Measurements from ENCODE around the gene WWC2.

WWC2 gene

GRCh38 chr4:183059797-183060196, 39.3 kb upstream of the WWC2 start:
- no peak overlapping the region for H3K4me3 ChIP-seq (ENCODE audit: low read length)
- H3K9me2 ChIP-seq (replicated peaks; ENCODE audit: control insufficient read depth, low read length): no peaks in the 10 kb centered on the region
- no peaks in the 10 kb centered on the region for H4K20me1 ChIP-seq (ENCODE audit: control insufficient read depth, insufficient read depth, low read depth, low read length)
- H3K27me3 ChIP-seq (ENCODE audit: control insufficient read depth, low read length): no peaks in the 10 kb centered on the region
- no peak overlapping the region for H3K27ac ChIP-seq (ENCODE audit: low read depth, low read length)
- H3K9me3 ChIP-seq (ENCODE audit: control insufficient read depth, insufficient read depth, low read length): no peaks in the 10 kb centered on the region
- no peak overlapping the region for H3K4me2 ChIP-seq (ENCODE audit: low read length)
- no peak for TF ChIP-seq EZH2phosphoT487 (IDR thresholded peaks at IDR 0.05; ENCODE audit: borderline replicate concordance, low read length)
- TF ChIP-seq, protein P1, sequence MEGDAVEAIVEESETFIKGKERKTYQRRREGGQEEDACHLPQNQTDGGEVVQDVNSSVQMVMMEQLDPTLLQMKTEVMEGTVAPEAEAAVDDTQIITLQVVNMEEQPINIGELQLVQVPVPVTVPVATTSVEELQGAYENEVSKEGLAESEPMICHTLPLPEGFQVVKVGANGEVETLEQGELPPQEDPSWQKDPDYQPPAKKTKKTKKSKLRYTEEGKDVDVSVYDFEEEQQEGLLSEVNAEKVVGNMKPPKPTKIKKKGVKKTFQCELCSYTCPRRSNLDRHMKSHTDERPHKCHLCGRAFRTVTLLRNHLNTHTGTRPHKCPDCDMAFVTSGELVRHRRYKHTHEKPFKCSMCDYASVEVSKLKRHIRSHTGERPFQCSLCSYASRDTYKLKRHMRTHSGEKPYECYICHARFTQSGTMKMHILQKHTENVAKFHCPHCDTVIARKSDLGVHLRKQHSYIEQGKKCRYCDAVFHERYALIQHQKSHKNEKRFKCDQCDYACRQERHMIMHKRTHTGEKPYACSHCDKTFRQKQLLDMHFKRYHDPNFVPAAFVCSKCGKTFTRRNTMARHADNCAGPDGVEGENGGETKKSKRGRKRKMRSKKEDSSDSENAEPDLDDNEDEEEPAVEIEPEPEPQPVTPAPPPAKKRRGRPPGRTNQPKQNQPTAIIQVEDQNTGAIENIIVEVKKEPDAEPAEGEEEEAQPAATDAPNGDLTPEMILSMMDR (IDR thresholded peaks at IDR 0.05; ENCODE audit: low read depth, low read length, poor library complexity, severe bottlenecking): no peak
- no peaks in the 10 kb centered on the region for H3F3A ChIP-seq (ENCODE audit: control insufficient read depth, insufficient read depth)
- H3K36me3 ChIP-seq (ENCODE audit: control insufficient read depth, low read length): no peaks in the 10 kb centered on the region
- H3K4me1 ChIP-seq (ENCODE audit: control insufficient read depth, low read length): no peaks in the 10 kb centered on the region
- no peaks in the 10 kb centered on the region for H3K79me2 ChIP-seq (ENCODE audit: control insufficient read depth, low read length)

GRCh38 chr4:183068502-183068901, 30.6 kb upstream of the WWC2 start:
- H3F3A ChIP-seq (ENCODE audit: control insufficient read depth, insufficient read depth): no peaks in the 10 kb centered on the region
- no peaks in the 10 kb centered on the region for H3K4me1 ChIP-seq (ENCODE audit: control insufficient read depth, low read length)
- no peaks in the 10 kb centered on the region for H4K20me1 ChIP-seq (ENCODE audit: control insufficient read depth, insufficient read depth, low read depth, low read length)
- 0 out of 2 replicates have a peak, but pooled peaks cover 3% of the 10 kb centered on the region for H3K27me3 ChIP-seq (ENCODE audit: control insufficient read depth, low read length)
- no peak overlapping the region for H3K4me2 ChIP-seq (ENCODE audit: low read length)
- H3K79me2 ChIP-seq (ENCODE audit: control insufficient read depth, low read length): no peaks in the 10 kb centered on the region
- TF ChIP-seq, protein P1 (IDR thresholded peaks at IDR 0.05; ENCODE audit: low read depth, low read length, poor library complexity, severe bottlenecking): no peak
- no peak for TF ChIP-seq EZH2phosphoT487 (IDR thresholded peaks at IDR 0.05; ENCODE audit: borderline replicate concordance, low read length)
- no peaks in the 10 kb centered on the region for H3K36me3 ChIP-seq (ENCODE audit: control insufficient read depth, low read length)
- no peaks in the 10 kb centered on the region for H3K9me2 ChIP-seq (replicated peaks; ENCODE audit: control insufficient read depth, low read length)
- no peaks in the 10 kb centered on the region for H3K9me3 ChIP-seq (ENCODE audit: control insufficient read depth, insufficient read depth, low read length)
- H3K27ac ChIP-seq (ENCODE audit: low read depth, low read length): no peak overlapping the region
- no peak overlapping the region for H3K4me3 ChIP-seq (ENCODE audit: low read length)

DNA sequence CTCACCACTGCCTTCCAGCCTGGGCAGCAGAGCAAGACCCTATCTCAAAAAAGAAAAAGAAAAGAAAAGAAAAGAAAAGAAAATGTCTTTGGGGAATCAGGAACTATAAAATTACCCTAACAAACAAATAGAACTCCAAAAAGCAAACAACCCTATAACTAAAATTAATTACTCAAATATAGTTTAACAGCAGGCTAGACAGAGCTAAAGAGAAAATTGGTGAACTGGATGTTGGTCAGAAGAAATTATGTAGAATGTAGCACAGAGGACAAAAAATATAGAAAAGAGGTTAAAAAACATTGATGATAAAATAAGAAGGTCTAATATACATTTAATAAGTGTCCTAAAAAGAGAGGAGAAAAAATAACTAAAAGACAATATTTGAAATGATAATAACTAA, 27.8 kb upstream of the WWC2 start:
- Histone ChIP-seq H3K9me2 (replicated peaks; ENCODE audit: control insufficient read depth, low read length) (no peaks in the 10 kb centered on the region), H3K27me3 (ENCODE audit: control insufficient read depth, low read length) (0 out of 2 replicates have a peak, but pooled peaks cover 5% of the 10 kb centered on the region), H3K9me3 (ENCODE audit: control insufficient read depth, insufficient read depth, low read length) (no peaks in the 10 kb centered on the region), H3K4me2 (ENCODE audit: low read length) (no peak overlapping the region), H3K36me3 (ENCODE audit: control insufficient read depth, low read length) (no peaks in the 10 kb centered on the region), H3F3A (ENCODE audit: control insufficient read depth, insufficient read depth) (no peaks in the 10 kb centered on the region), H3K27ac (ENCODE audit: low read depth, low read length) (no peak overlapping the region), H3K4me3 (ENCODE audit: low read length) (no peak overlapping the region), H3K79me2 (ENCODE audit: control insufficient read depth, low read length) (no peaks in the 10 kb centered on the region), H4K20me1 (ENCODE audit: control insufficient read depth, insufficient read depth, low read depth, low read length) (no peaks in the 10 kb centered on the region), H3K4me1 (ENCODE audit: control insufficient read depth, low read length) (no peaks in the 10 kb centered on the region)
- TF ChIP-seq EZH2phosphoT487 (IDR thresholded peaks at IDR 0.05; ENCODE audit: borderline replicate concordance, low read length): no peak
- TF ChIP-seq, protein P1 (IDR thresholded peaks at IDR 0.05; ENCODE audit: low read depth, low read length, poor library complexity, severe bottlenecking): no peak

All from DOHH2 (cell line).